Fibroblast of lung (primary cell): Measurements from ENCODE around the gene CGNL1. TPM values are rescaled to one million over a fixed set of nuclear protein-coding genes. Genes with fewer than 3 reads are reported as not detected.

Experiments
- DNase-seq, 2 donors: peaks; one replicate each; pipeline versions ENCODE4 v3.0.0 to v3.0.0-alpha.2; 2010; ENCODE audit warnings: low read depth in 2 of 2
- H2AFZ ChIP-seq: 2 replicates; pipeline ENCODE4 v1.5.1; 2012; ENCODE audit warnings: low read length, control low read depth, inconsistent platforms
- H3K27ac ChIP-seq: 2 replicates; pipeline ENCODE4 v1.5.1; 2011; ENCODE audit warnings: low read length, control low read depth; ENCODE audit not compliant: insufficient read depth
- H3K27me3 ChIP-seq: 2 replicates; pipeline ENCODE4 v1.5.1; 2011; ENCODE audit warnings: mild to moderate bottlenecking, low read length; ENCODE audit not compliant: control insufficient read depth, insufficient read depth
- H3K36me3 ChIP-seq: 2 replicates; pipeline ENCODE4 v1.5.1; 2011; ENCODE audit warnings: low read length; ENCODE audit not compliant: control insufficient read depth, insufficient read depth
- H3K4me1 ChIP-seq: 2 replicates; pipeline ENCODE4 v1.5.1; 2011; ENCODE audit warnings: low read length; ENCODE audit not compliant: control insufficient read depth, insufficient read depth; ENCODE audit errors: extremely low read depth
- H3K4me2 ChIP-seq: 2 replicates; pipeline ENCODE4 v1.5.1; 2011; ENCODE audit warnings: low read length, control low read depth; ENCODE audit not compliant: insufficient read depth; ENCODE audit errors: extremely low read depth
- H3K4me3 ChIP-seq, 4 experiments: fragments of 200-600 bp in 1 of 4; sonication (generic) in 1 of 4; replicated peaks in 1 of 4; 2 replicates each; pipeline ENCODE4 v1.5.1; 2011 to 2016; ENCODE audit warnings: low read length in 4 of 4, low read depth in 3 of 4, mild to moderate bottlenecking in 3 of 4, control low read depth in 2 of 4, inconsistent platforms in 1 of 4, mixed read lengths in 1 of 4; ENCODE audit not compliant: insufficient read depth in 1 of 4; ENCODE audit errors: control extremely low read depth in 1 of 4
- H3K79me2 ChIP-seq: 2 replicates; pipeline ENCODE4 v1.5.1; 2012; ENCODE audit warnings: mild to moderate bottlenecking, low read length, inconsistent platforms; ENCODE audit not compliant: control insufficient read depth, insufficient read depth
- H3K9ac ChIP-seq: 2 replicates; pipeline ENCODE4 v1.5.1; 2011; ENCODE audit warnings: mild to moderate bottlenecking, low read length, control low read depth; ENCODE audit not compliant: insufficient read depth
- H3K9me3 ChIP-seq: 2 replicates; pipeline ENCODE4 v1.5.1; 2012; ENCODE audit warnings: low read depth, low read length; ENCODE audit not compliant: control insufficient read depth, insufficient read depth
- H4K20me1 ChIP-seq: 2 replicates; pipeline ENCODE4 v1.5.1; 2011; ENCODE audit warnings: low read length; ENCODE audit not compliant: control insufficient read depth, insufficient read depth; ENCODE audit errors: extremely low read depth
- EZH2 ChIP-seq: IDR thresholded peaks from 2 replicates; pipeline ENCODE4 v1.5.1; 2012; ENCODE audit warnings: low read length, control low read depth, mild to moderate bottlenecking; ENCODE audit errors: missing control alignments
- polyA plus RNA-seq, 2 donors: library from polyadenylated mRNA; depleted of rRNA in 1 of 2; stranded (reverse) in 1 of 2; unstranded in 1 of 2; fragments of >200 nt; gene quantifications; 2 replicates each; pipeline ENCODE4 v1.2.1, GENCODE V29; 2011 to 2012; ENCODE audit warnings: missing spikeins in 1 of 2
- total RNA-seq: library from RNA; depleted of rRNA; stranded (reverse); fragments of >200 nt; gene quantifications from 2 replicates; pipeline ENCODE4 v1.2.1, GENCODE V29; 2014
- TF ChIP-seq, protein P1 (sequence below), 2 donors: IDR thresholded peaks in 1 of 2; conservative IDR thresholded peaks in 1 of 2; 1 replicate in 1 of 2; 2 replicates in 1 of 2; pipeline ENCODE4 v1.5.1; 2011 to 2012; ENCODE audit warnings: low read length in 2 of 2, control low read depth in 1 of 2, inconsistent platforms in 1 of 2, low read depth in 1 of 2, mild to moderate bottlenecking in 1 of 2

The CGNL1 gene
- total and polyA plus RNA-seq, 2 donors (not counting 1 experiment from before 2014, with no cell fraction given): 0.18 to 6.1 TPM

DNA sequence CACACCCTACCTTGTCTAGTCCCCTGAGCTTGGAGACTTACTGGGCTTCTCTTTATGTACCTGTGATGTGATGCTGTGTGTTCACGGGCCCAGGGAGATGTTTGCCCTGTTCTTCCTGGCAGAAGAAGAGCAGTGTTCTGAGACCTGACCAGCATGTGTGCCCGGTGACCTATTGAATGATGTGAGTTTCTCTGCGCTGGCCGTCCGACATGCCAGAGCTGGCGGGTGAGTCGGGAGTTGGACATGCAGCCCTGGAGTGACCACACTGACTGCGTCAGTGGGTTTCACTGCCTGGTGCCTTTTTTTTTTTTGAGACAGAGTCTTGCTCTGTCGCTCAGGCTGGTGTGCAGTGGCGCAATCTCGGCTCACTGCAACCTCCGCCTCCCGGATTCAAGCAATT lies 42.3 kb downstream of the CGNL1 start:
- no peaks in the 10 kb centered on the region for H3K36me3 ChIP-seq
- DNase-seq: peak in 1 of 2 donors; percentile 36

DNA sequence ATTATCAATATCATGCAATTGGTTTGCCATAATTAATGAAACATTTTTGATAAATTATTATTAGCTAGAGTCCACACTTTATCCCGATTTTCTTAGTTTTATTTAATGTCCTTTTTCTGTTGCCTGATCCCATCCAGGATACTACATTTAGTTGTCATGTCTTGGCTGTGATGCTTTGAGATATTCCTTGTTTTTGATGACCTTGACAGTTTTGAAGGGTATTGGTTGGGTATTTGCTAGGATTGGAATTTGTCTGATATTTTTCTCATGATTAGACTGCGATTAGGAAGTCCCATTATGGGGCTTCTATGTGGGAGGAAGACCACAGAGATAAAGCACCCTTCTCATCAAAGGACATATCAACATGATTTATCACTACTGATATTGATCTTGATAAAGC lies 43.0 kb downstream of the CGNL1 start:
- no peaks in the 10 kb centered on the region for H3K79me2 ChIP-seq
- H3K36me3 ChIP-seq: no peaks in the 10 kb centered on the region
- no peak overlapping the region for H3K27ac ChIP-seq
- DNase-seq: peak in 1 of 2 donors; percentile 26
- H3K4me3 ChIP-seq: no peak overlapping the region
- H2AFZ ChIP-seq: no peak overlapping the region
- H3K9me3 ChIP-seq: no peaks in the 10 kb centered on the region
- H4K20me1 ChIP-seq: no peaks in the 10 kb centered on the region
- no peak overlapping the region for H3K4me2 ChIP-seq
- no peak overlapping the region for H3K9ac ChIP-seq
- H3K4me1 ChIP-seq: no peaks in the 10 kb centered on the region
- TF ChIP-seq EZH2: no peak
- TF ChIP-seq, protein P1, sequence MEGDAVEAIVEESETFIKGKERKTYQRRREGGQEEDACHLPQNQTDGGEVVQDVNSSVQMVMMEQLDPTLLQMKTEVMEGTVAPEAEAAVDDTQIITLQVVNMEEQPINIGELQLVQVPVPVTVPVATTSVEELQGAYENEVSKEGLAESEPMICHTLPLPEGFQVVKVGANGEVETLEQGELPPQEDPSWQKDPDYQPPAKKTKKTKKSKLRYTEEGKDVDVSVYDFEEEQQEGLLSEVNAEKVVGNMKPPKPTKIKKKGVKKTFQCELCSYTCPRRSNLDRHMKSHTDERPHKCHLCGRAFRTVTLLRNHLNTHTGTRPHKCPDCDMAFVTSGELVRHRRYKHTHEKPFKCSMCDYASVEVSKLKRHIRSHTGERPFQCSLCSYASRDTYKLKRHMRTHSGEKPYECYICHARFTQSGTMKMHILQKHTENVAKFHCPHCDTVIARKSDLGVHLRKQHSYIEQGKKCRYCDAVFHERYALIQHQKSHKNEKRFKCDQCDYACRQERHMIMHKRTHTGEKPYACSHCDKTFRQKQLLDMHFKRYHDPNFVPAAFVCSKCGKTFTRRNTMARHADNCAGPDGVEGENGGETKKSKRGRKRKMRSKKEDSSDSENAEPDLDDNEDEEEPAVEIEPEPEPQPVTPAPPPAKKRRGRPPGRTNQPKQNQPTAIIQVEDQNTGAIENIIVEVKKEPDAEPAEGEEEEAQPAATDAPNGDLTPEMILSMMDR (conservative IDR thresholded peaks at IDR 0.05 in 1 of 2, IDR thresholded peaks at IDR 0.05 in 1 of 2; ENCODE audit: low read depth in 1 of 2, low read length in 2 of 2): no peak
- no peaks in the 10 kb centered on the region for H3K27me3 ChIP-seq

More for the DNA sequence above, 42.3 kb downstream of the CGNL1 start:
- no peak overlapping the region for H3K27ac ChIP-seq
- no peaks in the 10 kb centered on the region for H3K4me1 ChIP-seq
- H3K79me2 ChIP-seq: no peaks in the 10 kb centered on the region
- no peak overlapping the region for H3K4me2 ChIP-seq
- no peak overlapping the region for H2AFZ ChIP-seq
- no peaks in the 10 kb centered on the region for H3K9me3 ChIP-seq
- TF ChIP-seq, protein P1 (conservative IDR thresholded peaks at IDR 0.05 in 1 of 2, IDR thresholded peaks at IDR 0.05 in 1 of 2; ENCODE audit: low read depth in 1 of 2, low read length in 2 of 2): no peak
- no peak for TF ChIP-seq EZH2
- no peaks in the 10 kb centered on the region for H4K20me1 ChIP-seq
- H3K27me3 ChIP-seq: no peaks in the 10 kb centered on the region
- no peak overlapping the region for H3K4me3 ChIP-seq
- H3K9ac ChIP-seq: no peak overlapping the region

DNA sequence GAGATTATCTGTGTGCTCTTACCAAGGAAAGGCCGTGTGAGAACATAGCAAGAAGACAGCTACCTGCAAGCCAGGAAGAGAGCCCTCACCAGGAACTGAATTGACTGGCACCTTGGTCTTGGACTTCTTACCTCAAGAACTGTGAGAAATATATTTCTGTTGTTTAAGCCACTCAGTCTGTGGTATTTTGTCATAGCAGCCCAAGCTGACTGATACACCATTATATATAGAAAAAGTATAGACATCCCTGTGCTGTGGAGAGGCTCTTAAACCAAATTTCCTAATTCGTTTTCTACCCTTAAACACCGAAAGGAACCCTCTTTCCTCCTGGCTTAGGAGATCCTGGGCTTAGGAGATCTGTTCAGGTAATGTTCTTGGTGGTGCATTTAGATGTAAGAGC lies 44.8 kb downstream of the CGNL1 start:
- Histone ChIP-seq H3K79me2 (no peaks in the 10 kb centered on the region), H3K36me3 (no peaks in the 10 kb centered on the region), H3K27me3 (no peaks in the 10 kb centered on the region), H3K4me2 (no peak overlapping the region), H2AFZ (no peak overlapping the region), H3K27ac (no peak overlapping the region), H3K9ac (no peak overlapping the region), H3K4me1 (no peaks in the 10 kb centered on the region), H4K20me1 (no peaks in the 10 kb centered on the region), H3K4me3 (no peak overlapping the region), H3K9me3 (no peaks in the 10 kb centered on the region)
- TF ChIP-seq, protein P1 (conservative IDR thresholded peaks at IDR 0.05 in 1 of 2, IDR thresholded peaks at IDR 0.05 in 1 of 2; ENCODE audit: low read depth in 1 of 2, low read length in 2 of 2): no peak
- no peak for TF ChIP-seq EZH2
- no peak for DNase-seq
